ENCODE measurements around the gene OR8I2.
"Not testable (repeated sequence)": the region's sequence is repeated elsewhere in the genome, so short reads cannot be mapped to it uniquely, and the experiment has no call there.

The OR8I2 gene

GRCh38 chr11:56056366-56056765 lies 36.7 kb upstream of the OR8I2 start:
- not testable (repeated sequence) for H3K79me1 ChIP-seq (ENCODE audit: low read depth, low read length); H3K4me3 ChIP-seq (ENCODE audit: low read length in 2 of 2); H3K4ac ChIP-seq (ENCODE audit: low read length); H2BK15ac ChIP-seq (ENCODE audit: low read length); H3K36me3 ChIP-seq (replicated peaks in 1 of 2; ENCODE audit: control insufficient read depth in 2 of 2, insufficient read depth in 2 of 2, low read length in 2 of 2); H3K27ac ChIP-seq (replicated peaks; ENCODE audit: low read length); H3K9ac ChIP-seq (ENCODE audit: low read depth, low read length, poor library complexity); H2BK12ac ChIP-seq (ENCODE audit: low read length); H2BK120ac ChIP-seq (ENCODE audit: low read depth, low read length); H4K8ac ChIP-seq (ENCODE audit: low read depth, low read length); H3K18ac ChIP-seq (ENCODE audit: low read length); H2AK5ac ChIP-seq (ENCODE audit: low read depth, low read length); DNase-seq (ENCODE audit: low spot score); H3K4me1 ChIP-seq (ENCODE audit: control insufficient read depth in 2 of 2, insufficient read depth in 1 of 2, low read depth in 1 of 2, low read length in 2 of 2); H3K14ac ChIP-seq (ENCODE audit: low read length); H2BK5ac ChIP-seq (ENCODE audit: low read length); H4K91ac ChIP-seq (ENCODE audit: low read depth, low read length, poor library complexity); H3K23ac ChIP-seq (ENCODE audit: low read depth, low read length, poor library complexity); H3K4me2 ChIP-seq (ENCODE audit: insufficient read depth, low read length, poor library complexity, severe bottlenecking); H3K9me3 ChIP-seq (replicated peaks in 1 of 2; ENCODE audit: control insufficient read depth in 2 of 2, insufficient read depth in 1 of 2, low read depth in 1 of 2, low read length in 2 of 2); H2AFZ ChIP-seq (ENCODE audit: low read length); H3K27me3 ChIP-seq (ENCODE audit: control insufficient read depth in 3 of 3, insufficient read depth in 3 of 3, low read depth in 1 of 3, low read length in 3 of 3)
- WGBS, 2 donors (ENCODE audit: extremely low coverage in 2 of 2, insufficient read length in 2 of 2, insufficient replicate concordance in 1 of 2) = no CpG with 5 or more reads among the region's 4 CpGs

GRCh38 chr11:56057661-56058237 lies 35.4 kb upstream of the OR8I2 start:
- not testable (repeated sequence) for H2BK120ac ChIP-seq (ENCODE audit: low read depth, low read length); H4K8ac ChIP-seq (ENCODE audit: low read depth, low read length); H4K91ac ChIP-seq (ENCODE audit: low read depth, low read length, poor library complexity); H3K27ac ChIP-seq (replicated peaks; ENCODE audit: low read length); H3K4me2 ChIP-seq (ENCODE audit: insufficient read depth, low read length, poor library complexity, severe bottlenecking); H3K23ac ChIP-seq (ENCODE audit: low read depth, low read length, poor library complexity); H2AK5ac ChIP-seq (ENCODE audit: low read depth, low read length); H2AFZ ChIP-seq (ENCODE audit: low read length); H2BK5ac ChIP-seq (ENCODE audit: low read length); H3K27me3 ChIP-seq (ENCODE audit: control insufficient read depth in 3 of 3, insufficient read depth in 3 of 3, low read depth in 1 of 3, low read length in 3 of 3); H3K4me3 ChIP-seq (ENCODE audit: low read length in 2 of 2); H3K9ac ChIP-seq (ENCODE audit: low read depth, low read length, poor library complexity); H3K4ac ChIP-seq (ENCODE audit: low read length); H3K14ac ChIP-seq (ENCODE audit: low read length); H2BK15ac ChIP-seq (ENCODE audit: low read length); DNase-seq (ENCODE audit: low spot score); H3K36me3 ChIP-seq (replicated peaks in 1 of 2; ENCODE audit: control insufficient read depth in 2 of 2, insufficient read depth in 2 of 2, low read length in 2 of 2); H2BK12ac ChIP-seq (ENCODE audit: low read length); H3K4me1 ChIP-seq (ENCODE audit: control insufficient read depth in 2 of 2, insufficient read depth in 1 of 2, low read depth in 1 of 2, low read length in 2 of 2); H3K79me1 ChIP-seq (ENCODE audit: low read depth, low read length); H3K9me3 ChIP-seq (replicated peaks in 1 of 2; ENCODE audit: control insufficient read depth in 2 of 2, insufficient read depth in 1 of 2, low read depth in 1 of 2, low read length in 2 of 2); H3K18ac ChIP-seq (ENCODE audit: low read length)
- WGBS, 2 donors (ENCODE audit: extremely low coverage in 2 of 2, insufficient read length in 2 of 2, insufficient replicate concordance in 1 of 2) = no CpG with 5 or more reads among the region's 7 CpGs

GRCh38 chr11:56058260-56058780 lies 34.8 kb upstream of the OR8I2 start:
- not testable (repeated sequence) for H2AK5ac ChIP-seq (ENCODE audit: low read depth, low read length); H2BK12ac ChIP-seq (ENCODE audit: low read length); H2AFZ ChIP-seq (ENCODE audit: low read length); H3K18ac ChIP-seq (ENCODE audit: low read length); H3K9me3 ChIP-seq (replicated peaks in 1 of 2; ENCODE audit: control insufficient read depth in 2 of 2, insufficient read depth in 1 of 2, low read depth in 1 of 2, low read length in 2 of 2); H3K79me1 ChIP-seq (ENCODE audit: low read depth, low read length); H2BK120ac ChIP-seq (ENCODE audit: low read depth, low read length); H3K9ac ChIP-seq (ENCODE audit: low read depth, low read length, poor library complexity); H3K4ac ChIP-seq (ENCODE audit: low read length); H2BK15ac ChIP-seq (ENCODE audit: low read length); H4K8ac ChIP-seq (ENCODE audit: low read depth, low read length); H4K91ac ChIP-seq (ENCODE audit: low read depth, low read length, poor library complexity); H3K27me3 ChIP-seq (ENCODE audit: control insufficient read depth in 3 of 3, insufficient read depth in 3 of 3, low read depth in 1 of 3, low read length in 3 of 3); H3K14ac ChIP-seq (ENCODE audit: low read length); DNase-seq (ENCODE audit: low spot score); H3K4me1 ChIP-seq (ENCODE audit: control insufficient read depth in 2 of 2, insufficient read depth in 1 of 2, low read depth in 1 of 2, low read length in 2 of 2); H3K4me3 ChIP-seq (ENCODE audit: low read length in 2 of 2); H2BK5ac ChIP-seq (ENCODE audit: low read length); H3K27ac ChIP-seq (replicated peaks; ENCODE audit: low read length); H3K36me3 ChIP-seq (replicated peaks in 1 of 2; ENCODE audit: control insufficient read depth in 2 of 2, insufficient read depth in 2 of 2, low read length in 2 of 2); H3K4me2 ChIP-seq (ENCODE audit: insufficient read depth, low read length, poor library complexity, severe bottlenecking); H3K23ac ChIP-seq (ENCODE audit: low read depth, low read length, poor library complexity)
- no CpG with 5 or more reads among the region's 7 CpGs for WGBS, 2 donors (ENCODE audit: extremely low coverage in 2 of 2, insufficient read length in 2 of 2, insufficient replicate concordance in 1 of 2)

GRCh38 chr11:56066980-56067379 lies 26.1 kb upstream of the OR8I2 start:
- Histone ChIP-seq H2BK120ac (ENCODE audit: low read depth, low read length) (no peak overlapping the region), H3K14ac (ENCODE audit: low read length) (no peak overlapping the region), H3K4me3 (ENCODE audit: low read length in 2 of 2) (no peak overlapping the region), H2AFZ (ENCODE audit: low read length) (no peak overlapping the region), H4K91ac (ENCODE audit: low read depth, low read length, poor library complexity) (no peak overlapping the region), H3K4me2 (ENCODE audit: insufficient read depth, low read length, poor library complexity, severe bottlenecking) (no peak overlapping the region), H3K23ac (ENCODE audit: low read depth, low read length, poor library complexity) (no peak overlapping the region), H3K27me3 (ENCODE audit: control insufficient read depth in 3 of 3, insufficient read depth in 3 of 3, low read depth in 1 of 3, low read length in 3 of 3) (no peaks in the 10 kb centered on the region), H3K18ac (ENCODE audit: low read length) (no peak overlapping the region), H2BK15ac (ENCODE audit: low read length) (no peak overlapping the region), H3K36me3 (replicated peaks in 1 of 2; ENCODE audit: control insufficient read depth in 2 of 2, insufficient read depth in 2 of 2, low read length in 2 of 2) (no peaks in the 10 kb centered on the region), H3K9ac (ENCODE audit: low read depth, low read length, poor library complexity) (no peak overlapping the region), H3K4me1 (ENCODE audit: control insufficient read depth in 2 of 2, insufficient read depth in 1 of 2, low read depth in 1 of 2, low read length in 2 of 2) (no peaks in the 10 kb centered on the region), H3K79me1 (ENCODE audit: low read depth, low read length) (no peaks in the 10 kb centered on the region), H3K4ac (ENCODE audit: low read length) (no peak overlapping the region), H2BK5ac (ENCODE audit: low read length) (no peak overlapping the region), H3K9me3 (replicated peaks in 1 of 2; ENCODE audit: control insufficient read depth in 2 of 2, insufficient read depth in 1 of 2, low read depth in 1 of 2, low read length in 2 of 2) (no peaks in the 10 kb centered on the region), H2AK5ac (ENCODE audit: low read depth, low read length) (no peak overlapping the region), H2BK12ac (ENCODE audit: low read length) (no peak overlapping the region), H4K8ac (ENCODE audit: low read depth, low read length) (no peak overlapping the region), H3K27ac (replicated peaks; ENCODE audit: low read length) (no peak overlapping the region)
- no CpG with 5 or more reads among the region's 2 CpGs for WGBS, 2 donors (ENCODE audit: extremely low coverage in 2 of 2, insufficient read length in 2 of 2, insufficient replicate concordance in 1 of 2)
- DNase-seq (ENCODE audit: low spot score) = no peak
